ENCODE results near the gene SLC44A2. TPM values are rescaled to one million over a fixed set of nuclear protein-coding genes. Genes with fewer than 3 reads are reported as not detected.

SLC44A2 gene
- polyA plus RNA-seq (2013, experiment 1 of 2), result 140 TPM
- 144 TPM for polyA plus RNA-seq (2013, experiment 2 of 2)

GRCh38 chr19:10625003-10625761 lies at the start of gene SLC44A2:
Gene SLC44A2 (plus strand): TSS chr19:10625553. CDS start chr19:10625634, 81 bp downstream.
- H3K14ac ChIP-seq (ENCODE audit: low read length in 2 of 2), result peak within 1 kb of the TSS in 1 of 2 experiments; percentile 91
- peak within 1 kb of the TSS; percentile 69 for H2AFZ ChIP-seq (ENCODE audit: low read depth, low read length)
- H2BK12ac ChIP-seq (ENCODE audit: low read length in 2 of 2), result peak within 1 kb of the TSS in 1 of 2 experiments; percentile 69
- H2BK5ac ChIP-seq (ENCODE audit: low read depth, low read length, poor library complexity, severe bottlenecking), result no peak within 1 kb of the TSS
- H3K27me3 ChIP-seq (ENCODE audit: control insufficient read depth in 1 of 2, insufficient read depth in 1 of 2, low read length in 2 of 2), result no peaks in the 10 kb centered on the region
- H3K4me1 ChIP-seq (ENCODE audit: control insufficient read depth, insufficient read depth, low read depth, low read length), result peaks cover 15% of the 10 kb centered on the region
- H3K9ac ChIP-seq (ENCODE audit: low read length), result peak within 1 kb of the TSS; percentile 88
- no peak within 1 kb of the TSS for H3K27ac ChIP-seq (ENCODE audit: low read length, poor library complexity, severe bottlenecking)
- H3K79me1 ChIP-seq (replicated peaks; ENCODE audit: low read length, poor library complexity, severe bottlenecking), result peaks cover 33% of the 10 kb centered on the region
- H3K36me3 ChIP-seq (ENCODE audit: control insufficient read depth in 1 of 2, insufficient read depth in 2 of 2, low read depth in 1 of 2, low read length in 2 of 2), result peaks cover 14 to 33% of the 10 kb centered on the region in 2 experiments
- peak within 1 kb of the TSS; percentile 94 for H4K91ac ChIP-seq (ENCODE audit: low read length)
- peak within 1 kb of the TSS; percentile 90 for H4K8ac ChIP-seq (ENCODE audit: low read length)
- peak within 1 kb of the TSS; percentile 14 to 83 for H3K23ac ChIP-seq (ENCODE audit: low read length in 2 of 2)
- DNase-seq, result peak; percentile 58
- H3K4me3 ChIP-seq (ENCODE audit: insufficient read depth in 1 of 2, low read depth in 1 of 2, low read length in 2 of 2), result peak within 1 kb of the TSS; percentile 61 to 79
- peak within 1 kb of the TSS; percentile 77 for H2BK120ac ChIP-seq (ENCODE audit: low read depth, low read length)
- H3K18ac ChIP-seq (ENCODE audit: low read depth in 1 of 2, low read length in 2 of 2), result peak within 1 kb of the TSS; percentile 94
- no peak within 1 kb of the TSS for H2BK15ac ChIP-seq (ENCODE audit: low read depth, poor library complexity, severe bottlenecking)
- 8% methylated on average over 28 of the region's 53 CpGs for WGBS
- peak within 1 kb of the TSS; percentile 96 for H3K4me2 ChIP-seq (ENCODE audit: low read length, poor library complexity, severe bottlenecking)
- H2AK5ac ChIP-seq (ENCODE audit: low read length, severe bottlenecking), result peak within 1 kb of the TSS; percentile 62
- peak within 1 kb of the TSS; percentile 78 to 85 for H3K4ac ChIP-seq (ENCODE audit: low read depth in 1 of 2, low read length in 2 of 2)
- H3K9me3 ChIP-seq (ENCODE audit: control insufficient read depth, low read length), result no peaks in the 10 kb centered on the region

GRCh38 chr19:10577951-10578350 lies 47.4 kb upstream of the SLC44A2 start:
- no peak overlapping the region for H2BK120ac ChIP-seq (ENCODE audit: low read depth, low read length)
- 95% methylated on average over 6 of the region's 6 CpGs for WGBS
- no peak for DNase-seq

GRCh38 chr19:10580979-10581631 lies 44.2 kb upstream of the SLC44A2 start:
- Histone ChIP-seq H3K18ac (ENCODE audit: low read depth in 1 of 2, low read length in 2 of 2) (no peak overlapping the region), H4K91ac (ENCODE audit: low read length) (peak overlapping the region; percentile 27), H3K4me2 (ENCODE audit: low read length, poor library complexity, severe bottlenecking) (peak overlapping the region; percentile 51), H2AFZ (ENCODE audit: low read depth, low read length) (no peak overlapping the region), H4K8ac (ENCODE audit: low read length) (peak overlapping the region; percentile 7), H2BK12ac (ENCODE audit: low read length in 2 of 2) (no peak overlapping the region), H3K27me3 (ENCODE audit: control insufficient read depth in 1 of 2, insufficient read depth in 1 of 2, low read length in 2 of 2) (peaks cover 5 to 19% of the 10 kb centered on the region in 2 experiments), H3K36me3 (ENCODE audit: control insufficient read depth in 1 of 2, insufficient read depth in 2 of 2, low read depth in 1 of 2, low read length in 2 of 2) (no peaks in the 10 kb centered on the region), H2AK5ac (ENCODE audit: low read length, severe bottlenecking) (no peak overlapping the region), H3K4me3 (ENCODE audit: insufficient read depth in 1 of 2, low read depth in 1 of 2, low read length in 2 of 2) (peak overlapping the region in 1 of 2 experiments; percentile 71), H3K79me1 (replicated peaks; ENCODE audit: low read length, poor library complexity, severe bottlenecking) (no peaks in the 10 kb centered on the region), H3K9ac (ENCODE audit: low read length) (peak overlapping the region; percentile 63), H3K27ac (ENCODE audit: low read length, poor library complexity, severe bottlenecking) (no peak overlapping the region), H3K23ac (ENCODE audit: low read length in 2 of 2) (no peak overlapping the region), H3K14ac (ENCODE audit: low read length in 2 of 2) (no peak overlapping the region), H2BK120ac (ENCODE audit: low read depth, low read length) (no peak overlapping the region), H3K9me3 (ENCODE audit: control insufficient read depth, low read length) (no peaks in the 10 kb centered on the region), H2BK15ac (ENCODE audit: low read depth, poor library complexity, severe bottlenecking) (peak overlapping the region; percentile 12), H2BK5ac (ENCODE audit: low read depth, low read length, poor library complexity, severe bottlenecking) (no peak overlapping the region), H3K4me1 (ENCODE audit: control insufficient read depth, insufficient read depth, low read depth, low read length) (peaks cover 9% of the 10 kb centered on the region), H3K4ac (ENCODE audit: low read depth in 1 of 2, low read length in 2 of 2) (no peak overlapping the region)
- WGBS, result 49% methylated on average over 31 of the region's 31 CpGs
- peak; percentile 89 for DNase-seq

More at GRCh38 chr19:10577951-10578350, 47.4 kb upstream of the SLC44A2 start:
- Histone ChIP-seq H3K9ac (ENCODE audit: low read length) (no peak overlapping the region), H2BK15ac (ENCODE audit: low read depth, poor library complexity, severe bottlenecking) (no peak overlapping the region), H4K8ac (ENCODE audit: low read length) (no peak overlapping the region), H3K9me3 (ENCODE audit: control insufficient read depth, low read length) (no peaks in the 10 kb centered on the region), H3K18ac (ENCODE audit: low read depth in 1 of 2, low read length in 2 of 2) (no peak overlapping the region), H3K4me2 (ENCODE audit: low read length, poor library complexity, severe bottlenecking) (no peak overlapping the region), H2AFZ (ENCODE audit: low read depth, low read length) (no peak overlapping the region), H3K36me3 (ENCODE audit: control insufficient read depth in 1 of 2, insufficient read depth in 2 of 2, low read depth in 1 of 2, low read length in 2 of 2) (no peaks in the 10 kb centered on the region), H3K14ac (ENCODE audit: low read length in 2 of 2) (no peak overlapping the region), H3K27ac (ENCODE audit: low read length, poor library complexity, severe bottlenecking) (no peak overlapping the region), H4K91ac (ENCODE audit: low read length) (no peak overlapping the region), H3K23ac (ENCODE audit: low read length in 2 of 2) (no peak overlapping the region), H3K27me3 (ENCODE audit: control insufficient read depth in 1 of 2, insufficient read depth in 1 of 2, low read length in 2 of 2) (peaks cover 0 to 7% of the 10 kb centered on the region in 2 experiments), H2BK12ac (ENCODE audit: low read length in 2 of 2) (no peak overlapping the region), H2AK5ac (ENCODE audit: low read length, severe bottlenecking) (no peak overlapping the region), H2BK5ac (ENCODE audit: low read depth, low read length, poor library complexity, severe bottlenecking) (no peak overlapping the region), H3K79me1 (replicated peaks; ENCODE audit: low read length, poor library complexity, severe bottlenecking) (peaks cover 6% of the 10 kb centered on the region), H3K4ac (ENCODE audit: low read depth in 1 of 2, low read length in 2 of 2) (no peak overlapping the region), H3K4me3 (ENCODE audit: insufficient read depth in 1 of 2, low read depth in 1 of 2, low read length in 2 of 2) (no peak overlapping the region), H3K4me1 (ENCODE audit: control insufficient read depth, insufficient read depth, low read depth, low read length) (peaks cover 9% of the 10 kb centered on the region)

- Histone ChIP-seq H3K4ac (ENCODE audit: low read depth in 1 of 2, low read length in 2 of 2) (no peak overlapping the region), H4K91ac (ENCODE audit: low read length) (no peak overlapping the region), H2AK5ac (ENCODE audit: low read length, severe bottlenecking) (no peak overlapping the region), H3K4me2 (ENCODE audit: low read length, poor library complexity, severe bottlenecking) (no peak overlapping the region), H3K79me1 (replicated peaks; ENCODE audit: low read length, poor library complexity, severe bottlenecking) (no peaks in the 10 kb centered on the region), H2BK5ac (ENCODE audit: low read depth, low read length, poor library complexity, severe bottlenecking) (no peak overlapping the region), H3K4me1 (ENCODE audit: control insufficient read depth, insufficient read depth, low read depth, low read length) (peaks cover 6% of the 10 kb centered on the region), H3K14ac (ENCODE audit: low read length in 2 of 2) (no peak overlapping the region), H3K18ac (ENCODE audit: low read depth in 1 of 2, low read length in 2 of 2) (no peak overlapping the region), H2BK15ac (ENCODE audit: low read depth, poor library complexity, severe bottlenecking) (no peak overlapping the region), H2AFZ (ENCODE audit: low read depth, low read length) (no peak overlapping the region), H2BK120ac (ENCODE audit: low read depth, low read length) (no peak overlapping the region), H2BK12ac (ENCODE audit: low read length in 2 of 2) (no peak overlapping the region), H4K8ac (ENCODE audit: low read length) (no peak overlapping the region), H3K36me3 (ENCODE audit: control insufficient read depth in 1 of 2, insufficient read depth in 2 of 2, low read depth in 1 of 2, low read length in 2 of 2) (no peaks in the 10 kb centered on the region), H3K27ac (ENCODE audit: low read length, poor library complexity, severe bottlenecking) (no peak overlapping the region), H3K23ac (ENCODE audit: low read length in 2 of 2) (no peak overlapping the region), H3K27me3 (ENCODE audit: control insufficient read depth in 1 of 2, insufficient read depth in 1 of 2, low read length in 2 of 2) (peaks cover 13 to 26% of the 10 kb centered on the region in 2 experiments), H3K4me3 (ENCODE audit: insufficient read depth in 1 of 2, low read depth in 1 of 2, low read length in 2 of 2) (no peak overlapping the region), H3K9me3 (ENCODE audit: control insufficient read depth, low read length) (no peaks in the 10 kb centered on the region), H3K9ac (ENCODE audit: low read length) (no peak overlapping the region)
- WGBS, result 95% methylated on average over 11 of the region's 13 CpGs
- no peak for DNase-seq
Observed at GRCh38 chr19:10582091-10582490, 43.3 kb upstream of the SLC44A2 start.

All from mesenchymal stem cell (in vitro differentiated cells and primary cell).